Peyer's patch (tissue), 4 donors: ENCODE results near the gene EYA4. TPM values are rescaled to one million over a fixed set of nuclear protein-coding genes. Genes with fewer than 3 reads are reported as not detected.

Experiments
- DNase-seq, 3 donors: peaks; one replicate each; pipeline ENCODE4 v3.0.0-alpha.2; 2017 to 2019
- H3K27ac ChIP-seq, 4 donors: fragments of 200-600 bp; sonication (generic); one replicate each; pipeline ENCODE4 v1.5.1; 2016 to 2019
- H3K27me3 ChIP-seq, 2 donors: fragments of 200-600 bp; sonication (generic); one replicate each; pipeline ENCODE4 v1.5.1; 2019
- H3K36me3 ChIP-seq, 3 donors: fragments of 200-600 bp; sonication (generic); one replicate each; pipeline ENCODE4 v1.5.1; 2016 to 2019
- H3K4me1 ChIP-seq, 4 donors: fragments of 200-600 bp; sonication (generic); one replicate each; pipeline ENCODE4 v1.5.1; 2016 to 2019
- H3K4me3 ChIP-seq, 4 donors: fragments of 200-600 bp; sonication (generic); 1 replicate in 3 of 4; 2 replicates in 1 of 4; pipeline ENCODE4 v1.5.1; 2016 to 2019; ENCODE audit warnings: mild to moderate bottlenecking in 1 of 4
- H3K9me3 ChIP-seq, 4 donors: fragments of 200-600 bp; sonication (generic); one replicate each; pipeline ENCODE4 v1.5.1; 2016 to 2019; ENCODE audit warnings: mild to moderate bottlenecking in 1 of 4
- CTCF ChIP-seq, 6 experiments: fragments of 450-650 bp in 4 of 6; fragments of 200-600 bp in 2 of 6; sonication (generic) in 1 of 6; IDR thresholded peaks; one replicate each; pipeline ENCODE4 v1.5.1; 2017 to 2019; ENCODE audit warnings: antibody characterized with exemption in 6 of 6, mild to moderate bottlenecking in 3 of 6, moderate library complexity in 1 of 6
- POLR2A ChIP-seq, 2 donors: fragments of 450-650 bp; IDR thresholded peaks; one replicate each; pipeline ENCODE4 v1.5.1; 2017; ENCODE audit warnings: antibody characterized with exemption in 2 of 2, mild to moderate bottlenecking in 2 of 2, moderate library complexity in 2 of 2
- total RNA-seq, 4 donors: library from RNA; depleted of rRNA; stranded (reverse); fragments of >200 nt; gene quantifications; one replicate each; pipeline ENCODE4 v1.1.0, GENCODE V29; 2016

EYA4 gene
- total RNA-seq, 4 donors from 2014 or later, result 0.19 to 3.3 (median 1.3) TPM; not detected in 1

- no peak for TF ChIP-seq POLR2A (IDR thresholded peaks at IDR 0.05)
- TF ChIP-seq CTCF (IDR thresholded peaks at IDR 0.05), result no peak
- no peaks in the 10 kb centered on the region for H3K27me3 ChIP-seq
- no peaks in the 10 kb centered on the region for H3K36me3 ChIP-seq
- no peaks in the 10 kb centered on the region for H3K9me3 ChIP-seq
- H3K4me1 ChIP-seq, result no peaks in the 10 kb centered on the region
- no peak overlapping the region for H3K27ac ChIP-seq
- no peak overlapping the region for H3K4me3 ChIP-seq
- no peak for DNase-seq
Observed at GRCh38 chr6:133359760-133360159, 118.6 kb downstream of the EYA4 start.

GRCh38 chr6:133360194-133360593 lies 119.0 kb downstream of the EYA4 start:
- Histone ChIP-seq H3K36me3 (no peaks in the 10 kb centered on the region), H3K4me3 (no peak overlapping the region), H3K27ac (no peak overlapping the region), H3K27me3 (no peaks in the 10 kb centered on the region), H3K9me3 (no peaks in the 10 kb centered on the region), H3K4me1 (no peaks in the 10 kb centered on the region)
- no peak for DNase-seq
- TF ChIP-seq CTCF (IDR thresholded peaks at IDR 0.05), result no peak
- TF ChIP-seq POLR2A (IDR thresholded peaks at IDR 0.05), result no peak

GRCh38 chr6:133362813-133363212 lies 121.7 kb downstream of the EYA4 start:
- no peak overlapping the region for H3K4me3 ChIP-seq
- no peak for DNase-seq
- no peak overlapping the region for H3K27ac ChIP-seq
- no peaks in the 10 kb centered on the region for H3K9me3 ChIP-seq
- no peaks in the 10 kb centered on the region for H3K36me3 ChIP-seq
- TF ChIP-seq POLR2A (IDR thresholded peaks at IDR 0.05), result no peak
- TF ChIP-seq CTCF (IDR thresholded peaks at IDR 0.05), result no peak
- no peaks in the 10 kb centered on the region for H3K27me3 ChIP-seq
- H3K4me1 ChIP-seq, result no peaks in the 10 kb centered on the region

GRCh38 chr6:133368664-133369063 lies 127.5 kb downstream of the EYA4 start:
- Histone ChIP-seq H3K4me3 (no peak overlapping the region), H3K27ac (no peak overlapping the region), H3K9me3 (no peaks in the 10 kb centered on the region), H3K36me3 (no peaks in the 10 kb centered on the region), H3K27me3 (no peaks in the 10 kb centered on the region), H3K4me1 (no peaks in the 10 kb centered on the region)
- DNase-seq, result no peak
- no peak for TF ChIP-seq CTCF (IDR thresholded peaks at IDR 0.05)
- no peak for TF ChIP-seq POLR2A (IDR thresholded peaks at IDR 0.05)

- no peaks in the 10 kb centered on the region for H3K4me1 ChIP-seq
- DNase-seq, result no peak
- H3K9me3 ChIP-seq, result no peaks in the 10 kb centered on the region
- H3K27me3 ChIP-seq, result no peaks in the 10 kb centered on the region
- no peaks in the 10 kb centered on the region for H3K36me3 ChIP-seq
- H3K27ac ChIP-seq, result no peak overlapping the region
- TF ChIP-seq POLR2A (IDR thresholded peaks at IDR 0.05) (no peak), CTCF (IDR thresholded peaks at IDR 0.05) (no peak)
- H3K4me3 ChIP-seq, result no peak overlapping the region
Observed at GRCh38 chr6:133369773-133370272, 128.7 kb downstream of the EYA4 start.

- Histone ChIP-seq H3K4me1 (no peaks in the 10 kb centered on the region), H3K4me3 (no peak overlapping the region)
- no peak for TF ChIP-seq CTCF (IDR thresholded peaks at IDR 0.05)
- no peak for TF ChIP-seq POLR2A (IDR thresholded peaks at IDR 0.05)
Observed at GRCh38 chr6:133376743-133377142, 135.6 kb downstream of the EYA4 start.

More at GRCh38 chr6:133376743-133377142, 135.6 kb downstream of the EYA4 start:
- H3K36me3 ChIP-seq, result no peaks in the 10 kb centered on the region
- H3K27me3 ChIP-seq, result no peaks in the 10 kb centered on the region
- H3K9me3 ChIP-seq, result no peaks in the 10 kb centered on the region
- H3K27ac ChIP-seq, result no peak overlapping the region
- no peak for DNase-seq
